Measurements from ENCODE around the gene CILP2. TPM values are rescaled to one million over a fixed set of nuclear protein-coding genes. Genes with fewer than 3 reads are reported as not detected.

CILP2 gene
- total RNA-seq, 2 donors from 2014 or later, result 0.66 TPM; not detected in 1

- 4 to 8% methylated on average over 33 to 45 of the region's 45 CpGs for WGBS, 2 donors
- ATAC-seq (peak; percentile 20), DNase-seq (peak; percentile 28 to 59 (median 36))
- Histone ChIP-seq H3K36me3 (replicated peaks in 1 of 2; ENCODE audit: insufficient read depth in 1 of 2, low read depth in 2 of 2) (no peaks in the 10 kb centered on the region), H3K27ac (no peak overlapping the region), H3K4me1 (peaks cover 28% of the 10 kb centered on the region), H3K27me3 (peaks cover 0 to 30% of the 10 kb centered on the region in 2 donors), H3K9me3 (no peaks in the 10 kb centered on the region), H3K4me3 (no peak overlapping the region)
- no peak for TF ChIP-seq CTCF (IDR thresholded peaks at IDR 0.05)
- intact Hi-C loops (cut with DNase I), result no loop called here
Measured at GRCh38 chr19:19540715-19541515, 2.9 kb downstream of the CILP2 start.

- no peak for TF ChIP-seq POLR2A (IDR thresholded peaks at IDR 0.05)
- TF ChIP-seq CTCF (IDR thresholded peaks at IDR 0.05), result no peak
- ATAC-seq (no peak), DNase-seq (no peak)
- H3K36me3 ChIP-seq (replicated peaks in 1 of 2; ENCODE audit: insufficient read depth in 1 of 2, low read depth in 2 of 2), result no peaks in the 10 kb centered on the region
- H3K4me3 ChIP-seq, result no peak overlapping the region
- intact Hi-C loops (cut with DNase I), result no loop called here
- no peaks in the 10 kb centered on the region for H3K9me3 ChIP-seq
- no peak overlapping the region for H3K27ac ChIP-seq
- H3K27me3 ChIP-seq, result peaks cover 0 to 30% of the 10 kb centered on the region in 2 donors
- peaks cover 28% of the 10 kb centered on the region for H3K4me1 ChIP-seq
- WGBS, 2 donors, result 74 to 76% methylated on average over 5 to 15 of the region's 16 CpGs
Measured at GRCh38 chr19:19541616-19542015, 3.6 kb downstream of the CILP2 start.

- Histone ChIP-seq H3K4me1 (peaks cover 25% of the 10 kb centered on the region), H3K9me3 (no peaks in the 10 kb centered on the region), H3K36me3 (replicated peaks in 1 of 2; ENCODE audit: insufficient read depth in 1 of 2, low read depth in 2 of 2) (no peaks in the 10 kb centered on the region), H3K27me3 (peaks cover 0 to 29% of the 10 kb centered on the region in 2 donors), H3K27ac (no peak overlapping the region), H3K4me3 (no peak overlapping the region)
- 55 to 59% methylated on average over 7 to 12 of the region's 12 CpGs for WGBS, 2 donors
- intact Hi-C loops (cut with DNase I), result no loop called here
- DNase-seq, result no peak
- no peak for TF ChIP-seq POLR2A (IDR thresholded peaks at IDR 0.05)
- no peak for TF ChIP-seq CTCF (IDR thresholded peaks at IDR 0.05)
- ATAC-seq, result no peak
Measured at GRCh38 chr19:19542507-19542906, 4.4 kb downstream of the CILP2 start.

- ATAC-seq (no peak), DNase-seq (no peak)
- intact Hi-C loops (cut with DNase I), result no loop called here
- H3K4me1 ChIP-seq, result peaks cover 19% of the 10 kb centered on the region
- H3K4me3 ChIP-seq, result no peak overlapping the region
- no peaks in the 10 kb centered on the region for H3K9me3 ChIP-seq
- WGBS, 2 donors, result 77 to 80% methylated on average over 2 to 13 of the region's 13 CpGs
- TF ChIP-seq CTCF (IDR thresholded peaks at IDR 0.05), result no peak
- no peak for TF ChIP-seq POLR2A (IDR thresholded peaks at IDR 0.05)
- no peaks in the 10 kb centered on the region for H3K36me3 ChIP-seq (replicated peaks in 1 of 2; ENCODE audit: insufficient read depth in 1 of 2, low read depth in 2 of 2)
- no peak overlapping the region for H3K27ac ChIP-seq
- H3K27me3 ChIP-seq, result peaks cover 0 to 23% of the 10 kb centered on the region in 2 donors
Measured at GRCh38 chr19:19543101-19543500, 5.0 kb downstream of the CILP2 start.

GRCh38 chr19:19543640-19544039 lies 5.6 kb downstream of the CILP2 start:
- no peak for DNase-seq
- no peak overlapping the region for H3K4me3 ChIP-seq
- intact Hi-C loops (cut with DNase I), result no loop called here

More at GRCh38 chr19:19543640-19544039, 5.6 kb downstream of the CILP2 start:
- no peaks in the 10 kb centered on the region for H3K36me3 ChIP-seq (replicated peaks in 1 of 2; ENCODE audit: insufficient read depth in 1 of 2, low read depth in 2 of 2)
- ATAC-seq, result no peak
- H3K27me3 ChIP-seq, result peaks cover 0 to 18% of the 10 kb centered on the region in 2 donors
- no peak overlapping the region for H3K27ac ChIP-seq
- 67 to 78% methylated on average over 2 to 11 of the region's 19 CpGs for WGBS, 2 donors
- TF ChIP-seq POLR2A (IDR thresholded peaks at IDR 0.05) (no peak), CTCF (IDR thresholded peaks at IDR 0.05) (no peak)
- peaks cover 14% of the 10 kb centered on the region for H3K4me1 ChIP-seq
- no peaks in the 10 kb centered on the region for H3K9me3 ChIP-seq

Measured in body of pancreas (tissue), 4 donors.